GM10266 (cell line): ENCODE results near the gene HDAC6.

ENCODE experiments used
- DNase-seq: peaks from one replicate; pipeline ENCODE4 v3.0.0; 2012; ENCODE audit errors: extremely low spot score
- TF ChIP-seq, protein P1 (sequence below): IDR thresholded peaks from 2 replicates; pipeline ENCODE4 v1.5.1; 2012; ENCODE audit warnings: mild to moderate bottlenecking, low read depth; ENCODE audit not compliant: control insufficient read depth, insufficient read depth; ENCODE audit errors: missing control alignments

The HDAC6 gene

DNA sequence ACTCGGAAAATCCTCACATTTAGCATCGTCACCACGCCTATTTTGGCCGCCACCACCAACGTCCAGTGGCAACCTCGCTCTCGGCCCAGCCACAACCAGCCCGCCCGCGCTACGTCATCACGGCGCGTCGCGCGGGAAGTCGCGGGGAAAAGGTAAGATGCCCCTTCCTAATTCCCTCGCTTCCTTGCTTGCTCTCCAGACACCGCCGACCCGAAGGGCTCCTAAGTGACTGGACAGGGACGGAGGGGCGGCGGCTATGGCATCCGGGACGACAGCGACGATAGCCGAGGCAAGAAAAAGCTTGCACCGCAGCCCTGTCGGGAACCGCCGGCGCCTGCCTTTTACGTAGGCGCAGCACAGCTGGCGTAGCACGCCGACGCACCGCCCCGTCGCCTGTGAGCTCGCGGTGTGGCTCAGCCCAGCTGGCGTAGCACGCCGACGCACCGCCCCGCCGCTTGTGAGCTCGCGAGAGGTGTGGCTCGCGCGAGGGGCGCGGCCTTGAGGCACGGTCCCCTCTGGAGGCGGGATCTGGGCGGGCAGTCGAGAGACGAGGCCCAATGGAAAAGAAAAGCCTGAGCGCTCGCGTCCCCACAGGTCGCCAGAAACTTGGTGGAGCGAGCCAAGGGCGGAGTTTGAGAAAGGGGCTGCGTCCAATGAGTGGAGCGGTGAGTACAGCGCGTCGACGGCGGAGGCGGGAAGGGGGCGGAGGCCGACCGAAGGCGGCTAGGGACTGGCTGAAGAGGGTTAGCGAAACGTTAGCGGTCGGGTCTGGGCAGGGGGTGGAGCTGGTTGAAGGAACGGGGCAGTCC lies at the start of gene HDAC6:
Gene HDAC6 (plus strand): TSS at position 788 of the 809 bp plus-strand sequence. CDS start 626 bp downstream, outside the sequence.
- peak; percentile 86 for DNase-seq
- TF ChIP-seq, protein P1, sequence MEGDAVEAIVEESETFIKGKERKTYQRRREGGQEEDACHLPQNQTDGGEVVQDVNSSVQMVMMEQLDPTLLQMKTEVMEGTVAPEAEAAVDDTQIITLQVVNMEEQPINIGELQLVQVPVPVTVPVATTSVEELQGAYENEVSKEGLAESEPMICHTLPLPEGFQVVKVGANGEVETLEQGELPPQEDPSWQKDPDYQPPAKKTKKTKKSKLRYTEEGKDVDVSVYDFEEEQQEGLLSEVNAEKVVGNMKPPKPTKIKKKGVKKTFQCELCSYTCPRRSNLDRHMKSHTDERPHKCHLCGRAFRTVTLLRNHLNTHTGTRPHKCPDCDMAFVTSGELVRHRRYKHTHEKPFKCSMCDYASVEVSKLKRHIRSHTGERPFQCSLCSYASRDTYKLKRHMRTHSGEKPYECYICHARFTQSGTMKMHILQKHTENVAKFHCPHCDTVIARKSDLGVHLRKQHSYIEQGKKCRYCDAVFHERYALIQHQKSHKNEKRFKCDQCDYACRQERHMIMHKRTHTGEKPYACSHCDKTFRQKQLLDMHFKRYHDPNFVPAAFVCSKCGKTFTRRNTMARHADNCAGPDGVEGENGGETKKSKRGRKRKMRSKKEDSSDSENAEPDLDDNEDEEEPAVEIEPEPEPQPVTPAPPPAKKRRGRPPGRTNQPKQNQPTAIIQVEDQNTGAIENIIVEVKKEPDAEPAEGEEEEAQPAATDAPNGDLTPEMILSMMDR, result no peak

DNA sequence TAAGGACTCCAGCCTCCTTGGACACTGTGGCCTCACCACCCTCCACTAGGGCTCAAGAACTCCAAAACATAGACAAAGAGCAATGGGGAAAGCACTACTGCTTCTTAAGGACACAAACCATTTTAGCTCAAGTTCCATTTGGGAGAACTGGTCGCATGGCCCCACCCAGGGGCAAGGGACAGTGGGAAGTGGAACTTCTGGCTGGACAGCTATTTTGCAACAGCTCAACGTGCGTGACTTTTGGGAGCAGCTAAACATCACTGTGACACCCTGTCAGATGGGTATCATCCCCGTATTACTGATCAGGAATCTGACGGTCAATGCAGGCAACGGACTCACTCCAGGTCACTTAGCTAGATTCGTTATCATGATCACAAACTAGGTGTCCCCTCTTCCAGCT lies 49.4 kb upstream of the HDAC6 start:
- TF ChIP-seq, protein P1, result no peak
- DNase-seq, result no peak

DNA sequence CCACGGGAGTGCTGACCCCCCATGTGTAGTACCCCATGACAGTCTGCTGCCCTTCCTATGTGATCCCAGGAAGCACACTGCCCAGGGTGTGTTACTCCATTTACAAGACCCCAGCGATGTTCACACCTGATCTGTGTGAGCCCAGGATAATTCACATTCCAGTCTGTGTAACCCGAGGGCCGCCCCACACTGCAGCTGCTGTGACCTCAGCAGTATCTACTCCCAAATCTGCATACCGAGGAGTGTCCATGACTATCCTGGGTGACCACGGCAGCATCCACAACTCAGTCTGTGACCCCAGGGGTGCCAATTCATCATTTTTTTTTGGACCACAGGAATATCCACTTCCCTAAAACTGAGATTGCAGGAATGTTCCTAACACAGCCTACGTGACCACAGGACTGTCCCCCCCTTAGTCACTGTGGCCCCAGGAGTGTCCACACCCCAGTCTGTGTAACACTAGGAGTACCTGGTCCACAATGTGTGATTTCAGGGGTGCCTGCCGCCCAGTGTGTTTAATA lies 48.1 kb upstream of the HDAC6 start:
- DNase-seq, result no peak
- TF ChIP-seq, protein P1, result no peak

DNA sequence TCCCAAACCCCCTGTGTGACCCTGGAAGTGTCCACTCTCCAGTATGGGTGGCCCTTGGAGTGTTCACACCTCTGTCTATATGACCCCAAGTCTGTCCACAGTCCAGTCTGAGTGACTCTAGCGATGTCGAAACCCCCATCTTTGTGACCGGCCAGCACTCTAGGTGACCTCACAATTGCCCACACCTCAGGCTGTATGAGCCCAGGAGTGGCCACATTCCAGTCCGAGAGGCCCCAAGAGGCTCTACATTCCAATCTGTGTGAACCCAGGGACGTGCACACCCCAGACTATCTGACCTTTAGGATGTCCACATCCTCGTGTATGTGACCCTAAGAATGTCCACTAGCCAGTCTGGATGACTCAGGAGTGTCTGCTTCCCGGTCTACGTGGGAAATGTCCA lies 47.6 kb upstream of the HDAC6 start:
- DNase-seq, result no peak
- TF ChIP-seq, protein P1, result no peak

DNA sequence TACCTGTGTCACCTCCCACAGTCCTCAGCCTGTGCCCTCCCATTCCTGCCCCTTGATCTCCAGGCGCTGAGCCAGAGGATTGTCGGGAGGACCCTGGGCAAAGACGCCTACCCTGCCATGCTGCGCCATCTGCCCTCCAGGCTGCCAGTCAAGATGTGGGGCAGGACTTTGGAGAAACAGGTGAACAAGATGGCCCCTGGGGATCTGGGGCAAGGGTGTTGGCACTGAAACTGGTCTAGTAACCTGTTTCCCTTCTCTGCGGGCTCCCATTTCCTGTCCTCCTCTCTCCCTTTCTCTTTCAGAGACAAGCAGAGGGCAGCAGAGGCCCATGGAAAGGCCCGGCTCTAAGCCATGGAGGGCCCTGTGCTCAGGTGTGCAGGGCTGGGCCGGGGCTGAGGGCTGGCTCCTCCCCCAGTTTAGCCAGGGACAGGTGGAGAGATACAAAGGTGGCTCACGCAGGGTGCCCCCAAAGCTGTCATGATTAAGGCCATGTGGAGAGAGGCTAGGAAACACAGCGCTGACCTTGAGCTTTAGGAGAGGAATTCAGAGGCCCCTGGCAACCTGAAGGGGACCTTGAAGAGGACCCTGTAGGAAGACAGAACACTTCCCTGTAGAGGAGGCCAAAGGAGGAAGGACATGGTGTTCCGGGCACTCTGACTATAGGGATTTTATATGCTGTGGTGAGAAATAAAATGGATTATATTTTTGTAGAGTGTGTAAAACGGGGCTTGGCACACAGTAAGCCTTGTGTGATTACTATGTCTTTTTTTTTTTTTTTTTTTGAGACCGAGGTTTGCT lies 40.0 kb upstream of the HDAC6 start, which contains the start of gene GLOD5:
Gene GLOD5 (plus strand): TSS at position 74 of the 798 bp plus-strand sequence. CDS start 44 bp downstream, at position 118.
- no peak for DNase-seq

DNA sequence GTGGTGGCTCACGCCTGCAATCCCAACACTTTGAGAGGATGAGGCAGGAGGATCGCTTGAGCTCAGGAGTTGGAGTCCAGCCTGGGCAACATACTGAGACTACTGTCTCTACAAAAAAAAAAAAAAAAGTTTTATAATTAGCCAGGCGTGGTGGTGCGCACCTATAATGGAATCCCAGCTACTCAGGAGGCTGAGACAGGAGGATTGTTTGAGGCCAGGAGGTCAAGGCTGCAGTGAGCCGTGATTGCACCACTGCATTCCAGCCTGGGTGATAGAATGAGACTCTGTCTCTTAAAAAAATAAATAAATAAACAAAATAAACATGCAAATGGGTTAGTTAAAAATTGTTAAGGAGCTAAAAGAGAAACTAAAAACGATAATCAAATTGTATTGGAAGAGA lies 32.6 kb upstream of the HDAC6 start:
- DNase-seq, result no peak
- TF ChIP-seq, protein P1, result no peak

More for the DNA sequence above, 40.0 kb upstream of the HDAC6 start, which contains the start of gene GLOD5:
- TF ChIP-seq, protein P1, result peak; percentile 18
